Measurements from ENCODE around the gene SNX21.
"Not testable (repeated sequence)": the region's sequence is repeated elsewhere in the genome, so short reads cannot be mapped to it uniquely, and the experiment has no call there.

SNX21 gene

GRCh38 chr20:45823949-45824835 is 9.4 kb upstream of the SNX21 start:
- peak; percentile 49 for DNase-seq

GRCh38 chr20:45826381-45827019 is 7.1 kb upstream of the SNX21 start:
- DNase-seq: peak; percentile 70

GRCh38 chr20:45827030-45827652 is 6.5 kb upstream of the SNX21 start, which contains the start of gene TNNC2:
TNNC2 (minus strand) TSS chr20:45827312; CDS start chr20:45827248, 64 bp downstream.
- DNase-seq: peak; percentile 60

GRCh38 chr20:45827712-45828111 is 5.9 kb upstream of the SNX21 start:
- no peak for DNase-seq

GRCh38 chr20:45828589-45828988 is 5.0 kb upstream of the SNX21 start:
- DNase-seq: peak; percentile 86

- not testable (repeated sequence) for DNase-seq
These were observed 3.9 kb upstream of the SNX21 start for GRCh38 chr20:45829673-45830106.

GRCh38 chr20:45832619-45833018 is 980 bp upstream of the SNX21 start:
- DNase-seq: no peak

- DNase-seq: peak; percentile 87
These were observed 541 bp downstream of the SNX21 start for GRCh38 chr20:45833883-45834796.

- DNase-seq: no peak
These were observed 1.2 kb downstream of the SNX21 start for GRCh38 chr20:45834797-45835161.

GRCh38 chr20:45835329-45835765 is 1.7 kb downstream of the SNX21 start:
- no peak for DNase-seq

GRCh38 chr20:45835825-45836224 is 2.2 kb downstream of the SNX21 start:
- no peak for DNase-seq

GRCh38 chr20:45836841-45837240 is 3.2 kb downstream of the SNX21 start:
- DNase-seq: no peak

- peak; percentile 40 for DNase-seq
These were observed 7.2 kb downstream of the SNX21 start for GRCh38 chr20:45840700-45841198.

GRCh38 chr20:45841407-45842129 is 8.0 kb downstream of the SNX21 start:
- DNase-seq: peak; percentile 24

GRCh38 chr20:45842169-45842812 is 8.7 kb downstream of the SNX21 start:
- peak; percentile 34 for DNase-seq

- peak; percentile 17 for DNase-seq
These were observed 9.9 kb downstream of the SNX21 start for GRCh38 chr20:45843506-45843905.

- DNase-seq: no peak
These were observed 11.9 kb downstream of the SNX21 start for GRCh38 chr20:45845452-45845851.

GRCh38 chr20:45848421-45848820 is 14.8 kb downstream of the SNX21 start:
- no peak for DNase-seq

- DNase-seq: no peak
These were observed 15.5 kb downstream of the SNX21 start for GRCh38 chr20:45848969-45849582.

- no peak for DNase-seq
These were observed 16.6 kb downstream of the SNX21 start for GRCh38 chr20:45850238-45850637.
